AG08396 (cell line): ENCODE measurements around the gene NGEF.
A peak's percentile ranks its signal among the peaks of the same experiment; 100 is the strongest.
"Not testable (repeated sequence)": the region's sequence is repeated elsewhere in the genome, so short reads cannot be mapped to it uniquely, and the experiment has no call there.

Experiments
- DNase-seq: peaks from one replicate; pipeline ENCODE4 v3.0.0; 2012; ENCODE audit warnings: low spot score, mixed read lengths

NGEF gene

GRCh38 chr2:233021771-233022170 is 8.7 kb upstream of the NGEF start:
- peak; percentile 18 for DNase-seq

- no peak for DNase-seq
These were observed 7.4 kb upstream of the NGEF start for GRCh38 chr2:233020454-233020853.

- DNase-seq: not testable (repeated sequence)
These were observed 6.6 kb upstream of the NGEF start for GRCh38 chr2:233019610-233020009.

- no peak for DNase-seq
These were observed 4.9 kb upstream of the NGEF start for GRCh38 chr2:233017947-233018346.

- no peak for DNase-seq
These were observed 2.1 kb upstream of the NGEF start for GRCh38 chr2:233015019-233015645.

GRCh38 chr2:233013650-233014049 is 594 bp upstream of the NGEF start:
- DNase-seq: no peak

GRCh38 chr2:233012301-233012971 is 620 bp downstream of the NGEF start:
- DNase-seq: no peak

- DNase-seq: no peak
These were observed 1.3 kb downstream of the NGEF start for GRCh38 chr2:233011702-233012131.

- no peak for DNase-seq
These were observed 1.8 kb downstream of the NGEF start for GRCh38 chr2:233011268-233011650.

- no peak for DNase-seq
These were observed 2.3 kb downstream of the NGEF start for GRCh38 chr2:233010569-233011267.

- no peak for DNase-seq
These were observed 3.4 kb downstream of the NGEF start for GRCh38 chr2:233009661-233010060.

GRCh38 chr2:233007739-233008138 is 5.3 kb downstream of the NGEF start:
- DNase-seq: no peak

- DNase-seq: no peak
These were observed 5.8 kb downstream of the NGEF start for GRCh38 chr2:233007270-233007669.

- DNase-seq: no peak
These were observed 6.4 kb downstream of the NGEF start for GRCh38 chr2:233006648-233007047.

GRCh38 chr2:233005096-233005495 is 8.0 kb downstream of the NGEF start:
- DNase-seq: no peak

- no peak for DNase-seq
These were observed 9.1 kb downstream of the NGEF start for GRCh38 chr2:233003658-233004555.

- DNase-seq: no peak
These were observed 10.0 kb downstream of the NGEF start for GRCh38 chr2:233002829-233003657.

- no peak for DNase-seq
These were observed 11.9 kb downstream of the NGEF start for GRCh38 chr2:233000886-233001750.

GRCh38 chr2:232999354-232999753 is 13.7 kb downstream of the NGEF start:
- DNase-seq: no peak

- DNase-seq: no peak
These were observed 14.4 kb downstream of the NGEF start for GRCh38 chr2:232998666-232998985.
